Psoas muscle (tissue), 8 donors: ENCODE data around the gene DCP2. TPM values are rescaled to one million over a fixed set of nuclear protein-coding genes. Genes with fewer than 3 reads are reported as not detected.

ENCODE experiments used
- ATAC-seq, 4 donors: fragments of 200-7000 bp; cut with Tn5 transposase; one replicate each; pipeline ENCODE4 v1.9.1; 2020; ENCODE audit warnings: moderate library complexity in 3 of 4, mild to moderate bottlenecking in 2 of 4
- DNase-seq, 2 donors: peaks; one replicate each; pipeline ENCODE4 v3.0.0-alpha.2; 2020
- H3K27ac ChIP-seq: fragments of 200-600 bp; one replicate; pipeline ENCODE4 v1.8.0; 2022
- H3K27me3 ChIP-seq, 3 donors: fragments of 200-600 bp in 1 of 3; one replicate each; pipeline versions ENCODE4 v1.6.1 to v1.8.0; 2013 to 2022; ENCODE audit warnings: low read length in 2 of 3, mild to moderate bottlenecking in 2 of 3, moderate library complexity in 1 of 3; ENCODE audit not compliant: insufficient read depth in 3 of 3
- H3K36me3 ChIP-seq, 2 donors: fragments of 200-600 bp in 1 of 2; one replicate each; pipeline versions ENCODE4 v1.6.1 to v1.8.0; 2013 to 2022; ENCODE audit warnings: low read depth in 1 of 2, mild to moderate bottlenecking in 1 of 2, moderate library complexity in 1 of 2; ENCODE audit not compliant: insufficient read depth in 1 of 2
- H3K4me1 ChIP-seq: fragments of 200-600 bp; one replicate; pipeline ENCODE4 v1.8.0; 2022
- H3K4me3 ChIP-seq: fragments of 200-600 bp; one replicate; pipeline ENCODE4 v1.8.0; 2022; ENCODE audit warnings: mild to moderate bottlenecking
- H3K9me3 ChIP-seq: fragments of 200-600 bp; one replicate; pipeline ENCODE4 v1.8.0; 2022
- WGBS, 3 donors: extraction: QIAGEN DNeasy Blood & Tissue Kit; methylation state at CpG; one replicate each; pipeline versions ENCODE4 v1.1.6 to v1.1.7; 2013; 5-methylcytosine and 5-hydroxymethylcytosine counted together
- intact Hi-C, 2 donors: fragments of 100-400 bp; cut with DNase I; formaldehyde crosslinking; loops; one replicate each; pipeline versions ENCODE4 v1.11.0 to v1.14.2; 2022
- polyA plus RNA-seq, 3 donors: library from polyadenylated mRNA; stranded (reverse); fragments of 200-250 nt; gene quantifications; one replicate each; pipeline ENCODE4 v1.2.3, GENCODE V29; 2013
- total RNA-seq, 4 donors: library from RNA; stranded (reverse); fragmentation: NEBNext Ultra II Directional in 2 of 4; extraction: Animal tissue kit (Norgen Biotek cat#: 25700) in 2 of 4; gene quantifications; one replicate each; pipeline versions ENCODE4 v1.2.1 to v1.2.4, GENCODE V29; 2021 to 2023
- TF ChIP-seq, protein P1 (sequence below): fragments of 200-600 bp; IDR thresholded peaks from one replicate; pipeline ENCODE4 v1.8.0; 2022; ENCODE audit warnings: antibody characterized with exemption
- donor health status: healthy with polysubstance abuse.
- donor health status: DM: no; HTN: no; CAD: no; lungs with moderate emphysema.
- donor health status: Bipolar disorder and iron deficiency.
- donor health status: healthy.
- donor health status: DM: yes; HTN: yes; CAD: no.
- donor health status: DM: no; HTN: no; CAD: no.
- donor health status: DM: no; HTN: no; CAD: no.
- donor health status: DM: yes; HTN: yes; CAD: no.

DCP2 gene
- total and polyA plus RNA-seq, 7 donors, result 4.0 to 41.7 (median 20.2) TPM

DNA sequence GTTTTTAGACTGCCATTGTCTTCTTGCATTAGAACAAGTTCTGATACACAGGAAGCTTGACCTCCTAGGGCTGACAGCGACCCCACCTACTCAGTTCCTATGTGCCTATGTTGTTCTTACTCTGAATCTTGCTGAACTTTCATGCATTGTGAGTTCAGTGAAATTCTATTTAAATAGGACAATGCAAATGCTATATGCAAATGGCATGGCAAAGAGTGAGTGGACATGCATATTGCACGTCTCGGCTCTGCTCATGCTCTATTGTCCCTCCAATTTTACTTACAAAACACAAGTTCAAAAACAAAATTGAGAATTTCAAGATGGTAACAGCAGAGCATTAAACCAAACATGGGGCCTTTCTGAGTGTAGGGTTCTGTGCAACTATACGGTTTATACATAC lies 5.3 kb upstream of the DCP2 start:
- H3K36me3 ChIP-seq, result no peaks in the 10 kb centered on the region
- DNase-seq (no peak), ATAC-seq (no peak)
- TF ChIP-seq, protein P1, sequence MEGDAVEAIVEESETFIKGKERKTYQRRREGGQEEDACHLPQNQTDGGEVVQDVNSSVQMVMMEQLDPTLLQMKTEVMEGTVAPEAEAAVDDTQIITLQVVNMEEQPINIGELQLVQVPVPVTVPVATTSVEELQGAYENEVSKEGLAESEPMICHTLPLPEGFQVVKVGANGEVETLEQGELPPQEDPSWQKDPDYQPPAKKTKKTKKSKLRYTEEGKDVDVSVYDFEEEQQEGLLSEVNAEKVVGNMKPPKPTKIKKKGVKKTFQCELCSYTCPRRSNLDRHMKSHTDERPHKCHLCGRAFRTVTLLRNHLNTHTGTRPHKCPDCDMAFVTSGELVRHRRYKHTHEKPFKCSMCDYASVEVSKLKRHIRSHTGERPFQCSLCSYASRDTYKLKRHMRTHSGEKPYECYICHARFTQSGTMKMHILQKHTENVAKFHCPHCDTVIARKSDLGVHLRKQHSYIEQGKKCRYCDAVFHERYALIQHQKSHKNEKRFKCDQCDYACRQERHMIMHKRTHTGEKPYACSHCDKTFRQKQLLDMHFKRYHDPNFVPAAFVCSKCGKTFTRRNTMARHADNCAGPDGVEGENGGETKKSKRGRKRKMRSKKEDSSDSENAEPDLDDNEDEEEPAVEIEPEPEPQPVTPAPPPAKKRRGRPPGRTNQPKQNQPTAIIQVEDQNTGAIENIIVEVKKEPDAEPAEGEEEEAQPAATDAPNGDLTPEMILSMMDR, result no peak
- intact Hi-C loops, result no loop called here
- H3K4me1 ChIP-seq, result peaks cover 7% of the 10 kb centered on the region
- no peak overlapping the region for H3K4me3 ChIP-seq
- no peaks in the 10 kb centered on the region for H3K9me3 ChIP-seq
- no peak overlapping the region for H3K27ac ChIP-seq
- H3K27me3 ChIP-seq, result no peaks in the 10 kb centered on the region
- WGBS, 3 donors, result 89 to 92% (median 90%) methylated on average over 4 of the region's 4 CpGs

DNA sequence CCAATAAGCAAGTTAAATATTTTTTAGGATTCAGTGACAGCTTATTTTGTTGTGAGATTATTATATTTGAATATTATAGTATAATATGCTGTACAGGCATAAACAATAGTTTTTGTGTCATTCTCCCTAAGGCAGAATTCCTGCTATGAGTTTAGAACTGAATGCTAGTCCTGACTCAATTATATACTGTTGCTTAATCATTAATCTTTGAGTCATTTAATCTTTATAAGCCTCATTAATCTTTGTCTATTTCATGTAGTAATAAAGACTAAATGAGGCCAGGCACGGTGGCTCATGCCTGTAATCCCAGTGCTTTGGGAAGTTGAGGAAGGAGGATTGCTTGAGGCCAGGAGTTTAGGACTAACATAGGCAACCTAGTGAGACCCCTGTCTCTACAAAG lies 3.6 kb upstream of the DCP2 start:
- ATAC-seq (no peak), DNase-seq (no peak)
- Histone ChIP-seq H3K9me3 (no peaks in the 10 kb centered on the region), H3K27me3 (no peaks in the 10 kb centered on the region), H3K4me1 (peaks cover 11% of the 10 kb centered on the region), H3K36me3 (no peaks in the 10 kb centered on the region), H3K27ac (no peak overlapping the region), H3K4me3 (no peak overlapping the region)
- TF ChIP-seq, protein P1, result no peak
- intact Hi-C loops, result no loop called here
- 82 to 85% (median 82%) methylated on average over 1 of the region's 1 CpG for WGBS, 3 donors

DNA sequence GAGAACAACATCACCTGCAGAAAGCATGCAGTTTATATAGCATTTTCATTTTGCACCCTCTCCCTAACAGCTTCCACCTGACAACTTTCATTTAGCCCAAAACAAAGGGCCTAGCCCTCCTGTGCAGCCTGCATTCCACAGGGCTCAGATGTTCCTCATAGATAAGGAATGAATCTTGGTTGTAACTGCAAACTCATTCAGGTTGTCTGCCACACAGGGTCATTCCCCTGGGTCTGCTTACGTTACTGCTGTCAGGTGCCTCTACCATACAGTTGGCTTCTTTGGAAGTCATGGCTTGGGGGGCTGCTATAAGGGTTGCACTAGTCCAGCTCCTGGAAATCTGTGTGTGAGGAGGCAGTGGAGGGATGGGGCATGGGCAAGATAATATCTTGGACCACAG lies 2.7 kb upstream of the DCP2 start:
- DNase-seq (no peak), ATAC-seq (no peak)
- intact Hi-C loops, result no loop called here
- WGBS, 3 donors, result 84 to 100% (median 88%) methylated on average over 1 of the region's 1 CpG
- TF ChIP-seq, protein P1, result no peak
- H3K9me3 ChIP-seq, result no peaks in the 10 kb centered on the region
- H3K27ac ChIP-seq, result no peak overlapping the region
- H3K36me3 ChIP-seq, result no peaks in the 10 kb centered on the region
- peaks cover 20% of the 10 kb centered on the region for H3K4me1 ChIP-seq
- no peaks in the 10 kb centered on the region for H3K27me3 ChIP-seq
- H3K4me3 ChIP-seq, result no peak overlapping the region

DNA sequence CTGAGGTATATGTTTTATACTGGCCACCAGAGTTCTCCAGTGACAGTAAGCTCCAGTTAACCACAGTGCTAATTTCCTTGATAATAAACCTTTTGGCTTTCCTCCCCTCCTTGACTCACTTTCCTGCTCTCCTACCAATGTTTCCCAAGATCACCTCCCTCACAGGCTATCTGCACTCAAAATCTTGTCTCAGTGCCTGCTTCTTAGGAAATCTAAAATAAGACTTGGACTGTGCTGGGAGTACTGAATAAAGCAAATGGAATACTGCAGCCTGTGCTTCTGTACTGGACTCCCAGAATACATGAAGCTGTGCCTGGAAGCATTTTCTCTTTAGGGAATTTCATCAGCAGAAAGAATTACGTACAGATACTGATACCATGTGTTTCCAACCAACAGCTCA lies 1.7 kb upstream of the DCP2 start:
- intact Hi-C loops, result loop anchor here in 1 of 2 donors (5.0 kb wide), 1 partner anchor 113 kb away; the partner anchor contains the start of gene SRP19
- Histone ChIP-seq H3K4me1 (peaks cover 30% of the 10 kb centered on the region), H3K36me3 (no peaks in the 10 kb centered on the region), H3K9me3 (no peaks in the 10 kb centered on the region), H3K4me3 (no peak overlapping the region), H3K27me3 (no peaks in the 10 kb centered on the region), H3K27ac (no peak overlapping the region)
- WGBS, 3 donors, result 70 to 93% (median 92%) methylated on average over 1 of the region's 1 CpG
- DNase-seq (no peak), ATAC-seq (no peak)
- TF ChIP-seq, protein P1, result no peak

DNA sequence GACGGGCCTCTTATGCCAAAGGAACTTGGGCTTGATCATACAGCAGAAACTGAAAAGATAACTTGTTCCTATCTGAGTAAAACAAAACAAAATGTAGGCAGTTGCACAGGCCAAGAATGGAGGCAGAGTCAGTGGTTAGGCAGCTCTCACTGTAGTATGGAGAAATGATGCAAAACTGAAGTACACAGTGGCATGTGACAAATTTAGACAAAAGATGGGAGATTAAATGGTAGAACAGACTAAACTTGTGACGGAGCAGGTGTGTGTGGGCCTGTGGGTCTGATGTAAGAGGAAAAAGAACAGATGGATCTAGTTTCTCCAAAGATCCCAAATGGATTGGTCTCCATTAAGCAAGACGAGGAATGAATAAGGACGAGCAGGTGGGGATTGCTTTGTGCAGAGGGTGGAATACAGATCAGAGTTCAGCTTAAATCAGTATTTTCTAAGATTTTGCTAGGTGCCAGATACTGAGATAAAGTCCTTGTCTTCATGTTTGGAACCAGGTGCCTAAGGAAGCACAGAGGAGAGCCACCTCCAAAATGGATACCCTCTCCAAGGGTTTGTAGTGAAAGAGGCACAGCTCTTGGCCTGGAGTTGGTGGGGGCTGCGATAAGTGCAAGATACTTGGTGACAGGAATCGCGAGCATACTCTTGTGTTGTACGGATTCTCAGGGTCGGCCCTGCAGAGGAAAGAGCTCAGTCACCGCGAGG lies 722 bp upstream of the DCP2 start:
- DNase-seq (no peak), ATAC-seq (peak in 1 of 4 donors; percentile 28)
- peak overlapping the region; percentile 90 for H3K27ac ChIP-seq
- H3K36me3 ChIP-seq, result no peaks in the 10 kb centered on the region
- no peaks in the 10 kb centered on the region for H3K9me3 ChIP-seq
- no peaks in the 10 kb centered on the region for H3K27me3 ChIP-seq
- H3K4me3 ChIP-seq, result peak overlapping the region; percentile 82
- intact Hi-C loops, result loop anchor here in 1 of 2 donors (5.0 kb wide), 1 partner anchor 114 kb away; the partner anchor contains the start of gene SRP19
- TF ChIP-seq, protein P1, result no peak
- WGBS, 3 donors, result 19 to 25% (median 23%) methylated on average over 11 of the region's 11 CpGs
- peaks cover 37% of the 10 kb centered on the region for H3K4me1 ChIP-seq
